Activated naive CD4-positive, alpha-beta T cell treated with anti-CD3 and anti-CD28 coated beads for 36 hours (primary cell): Measurements from ENCODE around the gene SLCO3A1. TPM values are rescaled to one million over a fixed set of nuclear protein-coding genes. Genes with fewer than 3 reads are reported as not detected.
"Not testable (repeated sequence)": the region's sequence is repeated elsewhere in the genome, so short reads cannot be mapped to it uniquely, and the experiment has no call there.

Experiments used
- CTCF ChIA-PET: fragments of 350-600 bp; sonication (Branson Sonifier 250); formaldehyde crosslinking; loops from one replicate; lab custom pipeline; 2021; ENCODE audit warnings: antibody characterized with exemption; lab: Charles Lee
- DNase-seq: peaks from one replicate; pipeline ENCODE4 v3.0.0-alpha.2; 2020
- H3K27ac Mint-ChIP-seq: one replicate; pipeline ENCODE4 v1.8.0; 2021; ENCODE audit warnings: mild to moderate bottlenecking, mixed read lengths
- H3K27me3 Mint-ChIP-seq: one replicate; pipeline ENCODE4 v1.8.0; 2021; ENCODE audit warnings: low read depth, mixed read lengths
- H3K36me3 Mint-ChIP-seq: one replicate; pipeline ENCODE4 v1.8.0; 2021; ENCODE audit warnings: low read depth, mixed read lengths
- H3K4me1 Mint-ChIP-seq: one replicate; pipeline ENCODE4 v1.8.0; 2021; ENCODE audit warnings: low read depth, mixed read lengths
- H3K4me3 Mint-ChIP-seq: one replicate; pipeline ENCODE4 v1.8.0; 2021; ENCODE audit warnings: mild to moderate bottlenecking, moderate library complexity, mixed read lengths
- H3K9me3 Mint-ChIP-seq: one replicate; pipeline ENCODE4 v1.8.0; 2021; ENCODE audit warnings: mixed read lengths
- intact Hi-C: fragments of 100-400 bp; cut with micrococcal nuclease; formaldehyde crosslinking; loops from one replicate; pipeline ENCODE4 v1.15.1; 2023
- total RNA-seq, 2 experiments: library from RNA; stranded (reverse); gene quantifications; one replicate each; pipeline ENCODE4 v1.2.3, GENCODE V29; 2021

The SLCO3A1 gene
- total RNA-seq, 2 experiments from 2014 or later: 3.1 to 3.3 TPM

- H3K27me3 Mint-ChIP-seq, intact Hi-C loops, DNase-seq, H3K9me3 Mint-ChIP-seq, H3K27ac Mint-ChIP-seq, H3K36me3 Mint-ChIP-seq: not testable (repeated sequence)
- Mint-ChIP-seq H3K4me1 (peaks cover 21% of the 10 kb centered on the region), H3K4me3 (peak overlapping the region; percentile 3)
- CTCF ChIA-PET: interaction anchor here (0.8 kb wide), 1 partner anchor 108 kb away, joined by 4 read pairs; no protein-coding TSS in a partner anchor
These were observed 110.2 kb downstream of the SLCO3A1 start for GRCh38 chr15:91963747-91964146.

- H3K9me3 Mint-ChIP-seq: peaks cover 3% of the 10 kb centered on the region
- DNase-seq: no peak
- H3K27ac Mint-ChIP-seq: no peak overlapping the region
- H3K4me3 Mint-ChIP-seq: no peak overlapping the region
- intact Hi-C loops: no loop called here
- H3K27me3 Mint-ChIP-seq: no peaks in the 10 kb centered on the region
- CTCF ChIA-PET: no interaction called here
- H3K4me1 Mint-ChIP-seq: peaks cover 21% of the 10 kb centered on the region
- no peaks in the 10 kb centered on the region for H3K36me3 Mint-ChIP-seq
These were observed 112.1 kb downstream of the SLCO3A1 start for GRCh38 chr15:91965501-91966193.

GRCh38 chr15:91966194-91966552, 112.7 kb downstream of the SLCO3A1 start:
- intact Hi-C loops: no loop called here
- CTCF ChIA-PET: no interaction called here
- no peak overlapping the region for H3K4me3 Mint-ChIP-seq

GRCh38 chr15:91967935-91968606, 114.6 kb downstream of the SLCO3A1 start:
- Mint-ChIP-seq H3K27me3 (no peaks in the 10 kb centered on the region), H3K4me1 (peaks cover 12% of the 10 kb centered on the region), H3K9me3 (peaks cover 3% of the 10 kb centered on the region), H3K27ac (no peak overlapping the region), H3K36me3 (no peaks in the 10 kb centered on the region), H3K4me3 (no peak overlapping the region)
- no peak for DNase-seq
- intact Hi-C loops: no loop called here
- CTCF ChIA-PET: interaction anchor here (0.6 to 0.7 kb wide), 2 partner anchors 10 to 119 kb away, joined by 3 read pairs; no protein-coding TSS in a partner anchor

More at GRCh38 chr15:91966194-91966552, 112.7 kb downstream of the SLCO3A1 start:
- no peak for DNase-seq
- peaks cover 3% of the 10 kb centered on the region for H3K9me3 Mint-ChIP-seq
- H3K27me3 Mint-ChIP-seq: no peaks in the 10 kb centered on the region
- H3K4me1 Mint-ChIP-seq: peaks cover 20% of the 10 kb centered on the region
- no peaks in the 10 kb centered on the region for H3K36me3 Mint-ChIP-seq
- no peak overlapping the region for H3K27ac Mint-ChIP-seq

- DNase-seq: no peak
- CTCF ChIA-PET: interaction anchor here (0.7 kb wide), 1 partner anchor 10 kb away, joined by 3 read pairs; no protein-coding TSS in a partner anchor
- Mint-ChIP-seq H3K4me3 (no peak overlapping the region), H3K27ac (no peak overlapping the region), H3K27me3 (no peaks in the 10 kb centered on the region), H3K36me3 (no peaks in the 10 kb centered on the region), H3K9me3 (peaks cover under 1% of the 10 kb centered on the region), H3K4me1 (peaks cover 13% of the 10 kb centered on the region)
- intact Hi-C loops: no loop called here
These were observed 115.1 kb downstream of the SLCO3A1 start for GRCh38 chr15:91968610-91969009.

GRCh38 chr15:91970142-91970541, 116.6 kb downstream of the SLCO3A1 start:
- no peaks in the 10 kb centered on the region for H3K36me3 Mint-ChIP-seq
- CTCF ChIA-PET: interaction anchor here (1.2 kb wide), 1 partner anchor 109 kb away, joined by 3 read pairs; no protein-coding TSS in a partner anchor
- intact Hi-C loops: no loop called here
- no peaks in the 10 kb centered on the region for H3K9me3 Mint-ChIP-seq
- no peak for DNase-seq
- H3K27me3 Mint-ChIP-seq: no peaks in the 10 kb centered on the region
- no peak overlapping the region for H3K4me3 Mint-ChIP-seq
- H3K27ac Mint-ChIP-seq: no peak overlapping the region
- peaks cover 14% of the 10 kb centered on the region for H3K4me1 Mint-ChIP-seq

GRCh38 chr15:91973481-91973880, 120.0 kb downstream of the SLCO3A1 start:
- Mint-ChIP-seq H3K36me3 (no peaks in the 10 kb centered on the region), H3K27ac (no peak overlapping the region), H3K27me3 (no peaks in the 10 kb centered on the region), H3K4me3 (no peak overlapping the region), H3K4me1 (peaks cover 15% of the 10 kb centered on the region), H3K9me3 (no peaks in the 10 kb centered on the region)
- CTCF ChIA-PET: interaction anchor here (0.9 kb wide), 1 partner anchor 27 kb away, joined by 3 read pairs; no protein-coding TSS in a partner anchor
- no peak for DNase-seq
- intact Hi-C loops: no loop called here

GRCh38 chr15:91974321-91974720, 120.8 kb downstream of the SLCO3A1 start:
- Mint-ChIP-seq H3K36me3 (no peaks in the 10 kb centered on the region), H3K27ac (no peak overlapping the region), H3K27me3 (no peaks in the 10 kb centered on the region), H3K4me1 (peaks cover 15% of the 10 kb centered on the region), H3K4me3 (no peak overlapping the region), H3K9me3 (no peaks in the 10 kb centered on the region)
- DNase-seq: no peak
- CTCF ChIA-PET: no interaction called here
- intact Hi-C loops: no loop called here

GRCh38 chr15:91975241-91975978, 121.9 kb downstream of the SLCO3A1 start:
- Mint-ChIP-seq H3K36me3 (no peaks in the 10 kb centered on the region), H3K9me3 (no peaks in the 10 kb centered on the region), H3K4me1 (peaks cover 15% of the 10 kb centered on the region), H3K27me3 (no peaks in the 10 kb centered on the region), H3K27ac (no peak overlapping the region), H3K4me3 (no peak overlapping the region)
- CTCF ChIA-PET: interaction anchor here (1.0 kb wide), 1 partner anchor 106 kb away, joined by 4 read pairs; no protein-coding TSS in a partner anchor
- no peak for DNase-seq
- intact Hi-C loops: no loop called here

- Mint-ChIP-seq H3K36me3 (no peaks in the 10 kb centered on the region), H3K27ac (no peak overlapping the region), H3K4me3 (no peak overlapping the region), H3K4me1 (peaks cover 15% of the 10 kb centered on the region), H3K9me3 (no peaks in the 10 kb centered on the region), H3K27me3 (no peaks in the 10 kb centered on the region)
- intact Hi-C loops: no loop called here
- CTCF ChIA-PET: no interaction called here
- DNase-seq: no peak
These were observed 123.5 kb downstream of the SLCO3A1 start for GRCh38 chr15:91976966-91977365.

- H3K4me1 Mint-ChIP-seq: peaks cover 4% of the 10 kb centered on the region
- no peaks in the 10 kb centered on the region for H3K27me3 Mint-ChIP-seq
- no peaks in the 10 kb centered on the region for H3K9me3 Mint-ChIP-seq
- DNase-seq: no peak
- intact Hi-C loops: no loop called here
- H3K36me3 Mint-ChIP-seq: no peaks in the 10 kb centered on the region
- H3K27ac Mint-ChIP-seq: no peak overlapping the region
- CTCF ChIA-PET: interaction anchor here (0.6 kb wide), 1 partner anchor 760 kb away, joined by 4 read pairs; no protein-coding TSS in a partner anchor
- H3K4me3 Mint-ChIP-seq: no peak overlapping the region
These were observed 127.2 kb downstream of the SLCO3A1 start for GRCh38 chr15:91980502-91981267.
